ENCODE measurements around the gene IGHMBP2.

Gene IGHMBP2

DNA sequence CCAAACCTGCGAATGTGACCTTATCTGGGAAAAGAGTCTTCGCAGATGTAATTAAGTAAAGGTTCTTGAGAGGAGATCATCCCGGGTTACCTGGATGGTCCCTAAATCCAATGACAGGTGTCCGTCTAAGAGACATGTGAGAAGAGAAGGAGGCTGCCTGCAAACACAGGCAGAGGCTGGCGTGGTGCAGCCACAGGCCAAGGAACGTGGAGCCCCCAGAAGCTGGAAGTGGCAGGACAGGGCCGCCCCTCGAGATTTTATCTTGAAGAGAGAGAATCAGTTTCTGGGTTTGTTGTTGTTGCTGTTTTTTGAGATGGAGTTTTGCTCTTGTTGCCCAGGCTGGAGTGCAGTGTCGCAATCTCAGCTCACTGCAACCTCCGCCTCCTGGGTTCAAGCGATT lies 43.5 kb downstream of the IGHMBP2 start:
- no peak for FAIRE-seq
- no peak for TF ChIP-seq TAF1 (IDR thresholded peaks at IDR 0.05; ENCODE audit: borderline replicate concordance, low read depth, low read length)
- TF ChIP-seq POLR2A (IDR thresholded peaks at IDR 0.05; ENCODE audit: low read depth, low read length) = no peak
- no peak for TF ChIP-seq POLR2AphosphoS5 (IDR thresholded peaks at IDR 0.05; ENCODE audit: low read depth, low read length)

DNA sequence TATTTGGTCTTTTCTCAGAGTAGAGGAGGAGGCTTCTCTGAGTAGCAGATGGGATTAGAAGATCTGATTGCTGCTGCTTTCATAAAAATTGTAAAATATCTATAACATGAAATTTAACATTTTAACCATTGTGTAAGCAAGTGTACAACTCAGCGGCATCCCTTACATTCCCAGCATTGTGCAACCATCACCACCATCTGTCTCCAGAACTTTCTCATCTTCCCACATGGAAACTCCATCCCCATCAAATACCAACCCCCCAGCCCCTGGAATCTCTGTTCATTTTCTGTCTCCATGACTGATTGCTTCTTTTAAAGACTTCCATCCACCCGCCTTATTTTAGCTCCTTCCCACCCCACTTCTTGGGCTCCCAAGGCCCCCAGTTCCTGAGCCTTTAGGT lies 44.8 kb downstream of the IGHMBP2 start:
- FAIRE-seq (no peak), DNase-seq (ENCODE audit: insufficient read length) (no peak)
- no peak for TF ChIP-seq POLR2AphosphoS5 (IDR thresholded peaks at IDR 0.05; ENCODE audit: low read depth, low read length)
- TF ChIP-seq TAF1 (IDR thresholded peaks at IDR 0.05; ENCODE audit: borderline replicate concordance, low read depth, low read length) = no peak
- no peak for TF ChIP-seq POLR2A (IDR thresholded peaks at IDR 0.05; ENCODE audit: low read depth, low read length)

More for the DNA sequence above, 43.5 kb downstream of the IGHMBP2 start:
- DNase-seq (ENCODE audit: insufficient read length) = no peak

GRCh38 chr11:68948935-68949334 lies 45.2 kb downstream of the IGHMBP2 start:
- no peak for FAIRE-seq

GRCh38 chr11:68950270-68950669 lies 46.6 kb downstream of the IGHMBP2 start:
- TF ChIP-seq POLR2AphosphoS5 (IDR thresholded peaks at IDR 0.05; ENCODE audit: low read depth, low read length) (no peak), POLR2A (IDR thresholded peaks at IDR 0.05; ENCODE audit: low read depth, low read length) (no peak), TAF1 (IDR thresholded peaks at IDR 0.05; ENCODE audit: borderline replicate concordance, low read depth, low read length) (no peak)
- DNase-seq (ENCODE audit: insufficient read length) (no peak), FAIRE-seq (no peak)

More at GRCh38 chr11:68948935-68949334, 45.2 kb downstream of the IGHMBP2 start:
- TF ChIP-seq POLR2A (IDR thresholded peaks at IDR 0.05; ENCODE audit: low read depth, low read length) (no peak), TAF1 (IDR thresholded peaks at IDR 0.05; ENCODE audit: borderline replicate concordance, low read depth, low read length) (no peak), POLR2AphosphoS5 (IDR thresholded peaks at IDR 0.05; ENCODE audit: low read depth, low read length) (no peak)
- no peak for DNase-seq (ENCODE audit: insufficient read length)

- TF ChIP-seq POLR2A (IDR thresholded peaks at IDR 0.05; ENCODE audit: low read depth, low read length) (no peak), TAF1 (IDR thresholded peaks at IDR 0.05; ENCODE audit: borderline replicate concordance, low read depth, low read length) (no peak), POLR2AphosphoS5 (IDR thresholded peaks at IDR 0.05; ENCODE audit: low read depth, low read length) (no peak)
- DNase-seq (ENCODE audit: insufficient read length) = no peak
- FAIRE-seq = no peak
These were observed 47.1 kb downstream of the IGHMBP2 start for GRCh38 chr11:68950762-68951161.

DNA sequence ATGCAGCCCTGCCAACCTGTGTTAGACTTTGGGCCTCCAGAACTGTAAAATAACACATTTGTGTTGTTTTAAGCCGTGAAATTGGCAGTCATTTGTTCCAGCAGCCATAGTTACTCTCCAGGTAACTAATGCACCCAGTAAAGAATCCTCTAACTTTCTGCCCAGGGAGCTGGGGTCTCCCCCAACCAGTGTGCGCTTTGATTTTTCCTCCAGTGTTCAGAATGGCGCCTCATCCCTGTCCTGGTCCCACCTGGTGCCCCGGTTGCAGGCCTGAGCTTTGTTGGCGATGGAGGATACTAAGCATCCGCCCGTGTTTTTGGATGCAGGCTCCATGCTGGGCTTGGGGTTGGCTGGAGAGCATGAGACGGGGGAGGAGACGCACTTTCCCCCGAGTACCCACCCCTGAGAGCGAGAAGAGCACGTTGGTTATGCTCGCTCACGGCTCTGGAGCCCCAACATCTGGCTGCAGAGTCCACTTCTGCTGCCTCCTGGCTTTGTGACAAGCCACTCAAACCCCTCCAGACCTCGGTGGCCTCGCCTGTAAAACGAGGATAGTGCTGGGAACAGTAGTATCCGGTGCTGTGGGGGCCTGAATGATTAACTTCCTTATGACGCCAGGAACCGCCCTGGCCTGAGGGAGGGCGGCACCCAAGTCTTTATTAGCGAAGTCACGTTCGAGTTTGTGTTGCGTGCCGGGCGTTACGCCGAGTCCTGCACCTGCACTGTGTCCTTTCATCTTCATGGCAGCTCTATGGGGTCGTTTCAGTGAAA lies 51.3 kb downstream of the IGHMBP2 start:
- TF ChIP-seq POLR2A (IDR thresholded peaks at IDR 0.05; ENCODE audit: low read depth, low read length) (no peak), POLR2AphosphoS5 (IDR thresholded peaks at IDR 0.05; ENCODE audit: low read depth, low read length) (no peak), TAF1 (IDR thresholded peaks at IDR 0.05; ENCODE audit: borderline replicate concordance, low read depth, low read length) (no peak)
- DNase-seq (ENCODE audit: insufficient read length) (no peak), FAIRE-seq (no peak)

DNA sequence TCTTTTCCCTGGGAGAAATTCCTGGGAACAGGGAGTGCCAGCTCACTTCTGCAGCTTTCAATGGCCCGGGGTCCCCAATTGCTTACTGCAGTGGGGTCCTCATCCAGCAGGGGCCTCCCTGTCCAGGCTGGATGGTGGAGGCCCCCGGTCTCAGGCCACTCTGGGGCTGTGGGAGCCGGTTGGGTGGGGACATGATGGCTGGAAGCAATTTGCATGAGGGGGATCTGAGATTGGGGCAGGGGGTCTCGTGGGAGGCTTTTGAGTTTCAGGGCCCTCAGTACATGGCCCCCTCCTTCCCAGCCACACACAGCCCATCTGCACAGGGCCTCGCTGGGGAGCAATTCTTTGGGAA lies 51.9 kb downstream of the IGHMBP2 start:
- FAIRE-seq (no peak), DNase-seq (ENCODE audit: insufficient read length) (no peak)
- no peak for TF ChIP-seq POLR2A (IDR thresholded peaks at IDR 0.05; ENCODE audit: low read depth, low read length)
- no peak for TF ChIP-seq POLR2AphosphoS5 (IDR thresholded peaks at IDR 0.05; ENCODE audit: low read depth, low read length)
- TF ChIP-seq TAF1 (IDR thresholded peaks at IDR 0.05; ENCODE audit: borderline replicate concordance, low read depth, low read length) = no peak

GRCh38 chr11:68956142-68956541 lies 52.5 kb downstream of the IGHMBP2 start:
- no peak for TF ChIP-seq POLR2AphosphoS5 (IDR thresholded peaks at IDR 0.05; ENCODE audit: low read depth, low read length)
- no peak for TF ChIP-seq POLR2A (IDR thresholded peaks at IDR 0.05; ENCODE audit: low read depth, low read length)
- no peak for TF ChIP-seq TAF1 (IDR thresholded peaks at IDR 0.05; ENCODE audit: borderline replicate concordance, low read depth, low read length)
- no peak for FAIRE-seq
- DNase-seq (ENCODE audit: insufficient read length) = peak; percentile 56

- no peak for DNase-seq (ENCODE audit: insufficient read length)
- TF ChIP-seq POLR2AphosphoS5 (IDR thresholded peaks at IDR 0.05; ENCODE audit: low read depth, low read length) (no peak), POLR2A (IDR thresholded peaks at IDR 0.05; ENCODE audit: low read depth, low read length) (no peak), TAF1 (IDR thresholded peaks at IDR 0.05; ENCODE audit: borderline replicate concordance, low read depth, low read length) (no peak)
- FAIRE-seq = no peak
These were observed 53.0 kb downstream of the IGHMBP2 start for GRCh38 chr11:68956547-68957254.

DNA sequence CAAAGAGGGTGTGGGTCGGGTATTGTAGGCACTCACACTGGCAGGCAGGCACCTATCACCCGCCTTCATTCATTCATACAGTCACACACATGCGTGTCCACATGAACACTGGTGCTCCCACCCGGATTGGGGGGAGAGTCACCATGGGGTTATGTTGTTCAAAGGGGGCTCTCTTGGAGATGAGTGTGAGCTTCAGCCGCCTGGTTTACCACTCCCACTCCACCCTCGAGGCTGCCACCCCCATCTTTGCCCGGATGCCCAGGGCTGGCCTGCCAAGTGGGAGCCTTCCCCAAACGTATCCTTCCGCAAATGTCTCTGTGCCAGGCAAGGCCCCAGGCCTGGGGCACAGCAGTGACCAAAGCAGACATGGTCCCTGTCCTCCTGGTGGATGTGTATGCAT lies 54.5 kb downstream of the IGHMBP2 start:
- FAIRE-seq (no peak), DNase-seq (ENCODE audit: insufficient read length) (no peak)
- TF ChIP-seq POLR2A (IDR thresholded peaks at IDR 0.05; ENCODE audit: low read depth, low read length) (no peak), POLR2AphosphoS5 (IDR thresholded peaks at IDR 0.05; ENCODE audit: low read depth, low read length) (no peak), TAF1 (IDR thresholded peaks at IDR 0.05; ENCODE audit: borderline replicate concordance, low read depth, low read length) (no peak)

- FAIRE-seq (no peak), DNase-seq (ENCODE audit: insufficient read length) (no peak)
- TF ChIP-seq POLR2A (IDR thresholded peaks at IDR 0.05; ENCODE audit: low read depth, low read length) = no peak
- no peak for TF ChIP-seq POLR2AphosphoS5 (IDR thresholded peaks at IDR 0.05; ENCODE audit: low read depth, low read length)
- no peak for TF ChIP-seq TAF1 (IDR thresholded peaks at IDR 0.05; ENCODE audit: borderline replicate concordance, low read depth, low read length)
These were observed 56.0 kb downstream of the IGHMBP2 start for GRCh38 chr11:68959465-68960293.

Measured in GM12892 (cell line).